OCI-LY1 (cell line): Measurements from ENCODE around the gene NAA80.

Source experiments
- H2AFZ ChIP-seq: fragments of 200-600 bp; sonication (generic), shearing (Covaris generic); 2 replicates; pipeline ENCODE4 v1.6.0; 2014; ENCODE audit warnings: antibody characterized with exemption, mild to moderate bottlenecking, low read length
- H3F3A ChIP-seq: fragments of 200-600 bp; sonication (generic), shearing (Covaris generic); 2 replicates; pipeline ENCODE4 v1.6.0; 2014; ENCODE audit warnings: mild to moderate bottlenecking, antibody characterized with exemption, low read length, moderate library complexity; ENCODE audit not compliant: insufficient read depth
- H3K27ac ChIP-seq: fragments of 200-600 bp; sonication (generic); 2 replicates; pipeline ENCODE4 v1.5.1; 2014; ENCODE audit warnings: low read length, mixed run types, mild to moderate bottlenecking, low read depth; ENCODE audit not compliant: poor library complexity, severe bottlenecking
- H3K27me3 ChIP-seq: fragments of 200-600 bp; sonication (generic); 2 replicates; pipeline ENCODE4 v1.6.0; 2014; ENCODE audit warnings: antibody characterized with exemption, mild to moderate bottlenecking, low read length, moderate library complexity; ENCODE audit not compliant: insufficient read depth
- H3K36me3 ChIP-seq: fragments of 200-600 bp; sonication (generic); 2 replicates; pipeline ENCODE4 v1.6.1; 2014; ENCODE audit warnings: mild to moderate bottlenecking, antibody characterized with exemption, low read length, moderate library complexity, mixed read lengths; ENCODE audit not compliant: insufficient read depth
- H3K4me1 ChIP-seq: fragments of 200-600 bp; sonication (generic); 2 replicates; pipeline ENCODE4 v1.5.1; 2014; ENCODE audit warnings: mild to moderate bottlenecking, low read length, moderate library complexity; ENCODE audit not compliant: insufficient read depth, severe bottlenecking
- H3K4me2 ChIP-seq: fragments of 200-600 bp; sonication (generic), shearing (Covaris generic); 2 replicates; pipeline ENCODE4 v1.6.1; 2014; ENCODE audit warnings: low read length
- H3K4me3 ChIP-seq: fragments of 200-600 bp; sonication (generic); 2 replicates; pipeline ENCODE4 v1.5.1; 2014; ENCODE audit warnings: low read length, low read depth, mild to moderate bottlenecking, mixed read lengths; ENCODE audit not compliant: poor library complexity, severe bottlenecking
- H3K79me2 ChIP-seq: fragments of 200-600 bp; shearing (Covaris generic); 2 replicates; pipeline ENCODE4 v1.6.1; 2016; ENCODE audit warnings: mixed run types, low read length, mixed read lengths; ENCODE audit not compliant: insufficient read depth
- H3K9ac ChIP-seq: fragments of 200-600 bp; sonication (generic), shearing (Covaris generic); 2 replicates; pipeline ENCODE4 v1.6.1; 2014; ENCODE audit warnings: mild to moderate bottlenecking, low read length, mixed read lengths
- H3K9me2 ChIP-seq: fragments of 200-600 bp; sonication (generic), shearing (Covaris generic); 2 replicates; pipeline ENCODE4 v1.6.1; 2014; ENCODE audit warnings: low read depth, mild to moderate bottlenecking, low read length, mixed read lengths
- H3K9me3 ChIP-seq: fragments of 200-600 bp; shearing (Covaris generic); 2 replicates; pipeline ENCODE4 v1.6.1; 2014; ENCODE audit warnings: low read length, mixed read lengths
- H4K20me1 ChIP-seq: fragments of 200-600 bp; sonication (generic), shearing (Covaris generic); 2 replicates; pipeline ENCODE4 v1.6.0; 2016; ENCODE audit warnings: mild to moderate bottlenecking, low read length; ENCODE audit not compliant: insufficient read depth
- CTCF ChIP-seq: fragments of 200-600 bp; sonication (generic), shearing (Covaris generic); IDR thresholded peaks from 2 replicates; pipeline ENCODE4 v1.5.1; 2017; ENCODE audit warnings: mild to moderate bottlenecking, antibody characterized with exemption, low read length, moderate library complexity, mixed read lengths
- EZH2 ChIP-seq: fragments of 200-600 bp; sonication (generic), shearing (Covaris generic); IDR thresholded peaks from 2 replicates; pipeline ENCODE4 v1.8.0; 2017; ENCODE audit warnings: borderline replicate concordance, mixed run types, mild to moderate bottlenecking, antibody characterized with exemption, low read length, moderate library complexity, mixed read lengths

NAA80 gene

GRCh38 chr3:50325497-50326181 lies 26.4 kb upstream of the NAA80 start:
- Histone ChIP-seq H3F3A (no peaks in the 10 kb centered on the region), H4K20me1 (no peaks in the 10 kb centered on the region), H3K27me3 (no peaks in the 10 kb centered on the region), H3K9me2 (no peaks in the 10 kb centered on the region), H2AFZ (no peak overlapping the region), H3K79me2 (peaks cover 7% of the 10 kb centered on the region; the same call in 1 of the 2 replicates), H3K9me3 (no peaks in the 10 kb centered on the region), H3K4me2 (no peak overlapping the region), H3K4me1 (peaks cover 34% of the 10 kb centered on the region), H3K36me3 (peaks cover 25% of the 10 kb centered on the region), H3K27ac (no peak overlapping the region), H3K4me3 (no peak overlapping the region), H3K9ac (no peak overlapping the region)
- no peak for TF ChIP-seq EZH2
- TF ChIP-seq CTCF: no peak

- no peak overlapping the region for H3K4me3 ChIP-seq
- H3K27me3 ChIP-seq: no peaks in the 10 kb centered on the region
- H4K20me1 ChIP-seq: no peaks in the 10 kb centered on the region
- H3K9me3 ChIP-seq: no peaks in the 10 kb centered on the region
- H3K4me2 ChIP-seq: no peak overlapping the region
- H3K27ac ChIP-seq: no peak overlapping the region
- H3K9ac ChIP-seq: no peak overlapping the region
- H3K79me2 ChIP-seq: peaks cover 7% of the 10 kb centered on the region; the same call in 1 of the 2 replicates
- peaks cover 39% of the 10 kb centered on the region for H3K4me1 ChIP-seq
- peaks cover 20% of the 10 kb centered on the region; the same call in 1 of the 2 replicates for H3K36me3 ChIP-seq
- TF ChIP-seq CTCF (no peak), EZH2 (no peak)
- no peaks in the 10 kb centered on the region for H3F3A ChIP-seq
- H2AFZ ChIP-seq: no peak overlapping the region
- no peaks in the 10 kb centered on the region for H3K9me2 ChIP-seq
Observed at GRCh38 chr3:50325113-50325480, 25.9 kb upstream of the NAA80 start.

GRCh38 chr3:50324351-50325112 lies 25.3 kb upstream of the NAA80 start:
- Histone ChIP-seq H3K4me1 (peaks cover 40% of the 10 kb centered on the region), H3K4me2 (no peak overlapping the region), H3K79me2 (peaks cover 7% of the 10 kb centered on the region; the same call in 1 of the 2 replicates), H3K9ac (no peak overlapping the region), H3K36me3 (peaks cover 14% of the 10 kb centered on the region; the same call in 1 of the 2 replicates), H3K9me3 (no peaks in the 10 kb centered on the region), H3K4me3 (no peak overlapping the region), H3F3A (no peaks in the 10 kb centered on the region), H2AFZ (no peak overlapping the region), H3K27ac (no peak overlapping the region), H3K27me3 (no peaks in the 10 kb centered on the region), H4K20me1 (no peaks in the 10 kb centered on the region), H3K9me2 (no peaks in the 10 kb centered on the region)
- TF ChIP-seq EZH2 (no peak), CTCF (peak; percentile 90)
